HCT116 (cell line): ENCODE results near the gene UGT1A7. TPM values are rescaled to one million over a fixed set of nuclear protein-coding genes. Genes with fewer than 3 reads are reported as not detected.

Source experiments
- ATAC-seq: fragments of 200-7000 bp; cut with Tn5 transposase; 2 replicates; pipeline ENCODE4 v1.9.1; 2020; ENCODE audit warnings: mild to moderate bottlenecking, moderate library complexity
- BruUV-seq: library from RNA; stranded (reverse); fragments of 400-500 nt; replicated peaks from 2 replicates; lab custom pipeline; 2021; lab: Mats Ljungman, UMichigan
- CTCF ChIA-PET: fragments of 300-600 bp; sonication (Branson Sonifier 250); formaldehyde crosslinking; loops from one replicate; lab custom pipeline; 2021; ENCODE audit warnings: antibody characterized with exemption; lab: Charles Lee
- POLR2A ChIA-PET: fragments of 300-600, 350-600 bp; sonication (Branson Sonifier 250); formaldehyde crosslinking; loops from one replicate; lab custom pipeline; 2021; ENCODE audit warnings: antibody characterized with exemption; lab: Charles Lee
- RAD21 ChIA-PET, 2 experiments: fragments of 300-600 bp; sonication (Branson Sonifier 250); formaldehyde crosslinking; loops; one replicate each; lab custom pipeline; 2023; ENCODE audit warnings: low total read pairs in 2 of 2; ENCODE audit not compliant: uncharacterized antibody in 2 of 2, unreplicated experiment in 2 of 2, low non-redundant PET in 1 of 2; lab: Charles Lee
- DNase-seq: peaks from one replicate; pipeline ENCODE4 v3.0.0-alpha.2; 2010; ENCODE audit warnings: low read depth, low spot score
- H2AFZ ChIP-seq: fragments of 200-600 bp; shearing (Covaris generic), sonication (generic); 2 replicates; pipeline ENCODE4 v1.6.1; 2017; ENCODE audit warnings: low read depth, mixed run types, mixed read lengths, antibody characterized with exemption, low read length; ENCODE audit not compliant: poor library complexity, severe bottlenecking
- H3K27ac ChIP-seq: 2 replicates; pipeline ENCODE4 v1.5.1; 2012; ENCODE audit warnings: low read depth, low read length
- H3K27me3 ChIP-seq: fragments of 200-600 bp; sonication (generic); 2 replicates; pipeline ENCODE4 v1.6.1; 2016; ENCODE audit warnings: mixed run types, low read length, mixed read lengths; ENCODE audit not compliant: insufficient read depth
- H3K36me3 ChIP-seq, 2 experiments: fragments of 200-500 bp in 1 of 2; fragments of 200-600 bp in 1 of 2; sonication (Bioruptor generic) in 1 of 2; sonication (generic) in 1 of 2; 2 replicates each; pipeline versions ENCODE4 v1.5.1 to v1.6.1; 2014 to 2016; ENCODE audit warnings: low read length in 2 of 2, inconsistent platforms in 1 of 2, mixed read lengths in 1 of 2, mixed run types in 1 of 2; ENCODE audit not compliant: insufficient read depth in 2 of 2, control insufficient read depth in 1 of 2
- H3K4me1 ChIP-seq, 2 experiments: fragments of 200-600 bp in 1 of 2; sonication (generic) in 1 of 2; 2 replicates each; pipeline versions ENCODE4 v1.5.1 to v1.6.1; 2012 to 2017; ENCODE audit warnings: low read length in 2 of 2, inconsistent platforms in 1 of 2, mild to moderate bottlenecking in 1 of 2, mixed read lengths in 1 of 2, mixed run types in 1 of 2, moderate library complexity in 1 of 2; ENCODE audit not compliant: insufficient read depth in 2 of 2, control insufficient read depth in 1 of 2
- H3K4me2 ChIP-seq: fragments of 200-600 bp; sonication (generic); 2 replicates; pipeline ENCODE4 v1.6.1; 2017; ENCODE audit warnings: mixed run types, low read length, mixed read lengths
- H3K4me3 ChIP-seq, 2 experiments: fragments of 200-600 bp in 1 of 2; sonication (generic) in 1 of 2; replicated peaks in 1 of 2; 2 replicates each; pipeline ENCODE4 v1.5.1; 2011 to 2016; ENCODE audit warnings: low read length in 2 of 2, control low read depth in 1 of 2, low read depth in 1 of 2, mild to moderate bottlenecking in 1 of 2, mixed read lengths in 1 of 2, mixed run types in 1 of 2
- H3K79me2 ChIP-seq: fragments of 200-600 bp; sonication (generic); 2 replicates; pipeline ENCODE4 v1.6.1; 2017; ENCODE audit warnings: mild to moderate bottlenecking, mixed run types, low read length, moderate library complexity, mixed read lengths; ENCODE audit not compliant: insufficient read depth
- H3K9ac ChIP-seq: fragments of 200-600 bp; sonication (generic); 2 replicates; pipeline ENCODE4 v1.6.1; 2016; ENCODE audit warnings: low read length, mixed read lengths
- H3K9me2 ChIP-seq: fragments of 200-600 bp; sonication (generic), shearing (Covaris generic); 2 replicates; pipeline ENCODE4 v1.6.1; 2017; ENCODE audit warnings: mixed run types, mild to moderate bottlenecking, moderate library complexity; ENCODE audit not compliant: insufficient read depth
- H3K9me3 ChIP-seq, 2 experiments: fragments of 200-500 bp in 1 of 2; fragments of 200-600 bp in 1 of 2; sonication (Bioruptor generic) in 1 of 2; sonication (generic) in 1 of 2; 2 replicates each; pipeline ENCODE4 v1.6.1; 2014 to 2017; ENCODE audit warnings: low read length in 2 of 2, mixed read lengths in 2 of 2, inconsistent platforms in 1 of 2, low read depth in 1 of 2, mild to moderate bottlenecking in 1 of 2, mixed run types in 1 of 2, moderate library complexity in 1 of 2; ENCODE audit not compliant: control insufficient read depth in 1 of 2, insufficient read depth in 1 of 2
- H4K20me1 ChIP-seq: fragments of 200-600 bp; sonication (generic), shearing (Covaris generic); 2 replicates; pipeline ENCODE4 v1.6.1; 2017; ENCODE audit warnings: mixed run types, mild to moderate bottlenecking, moderate library complexity; ENCODE audit not compliant: insufficient read depth
- EGR1 ChIP-seq: IDR thresholded peaks from 2 replicates; pipeline ENCODE4 v1.6.1; 2012; ENCODE audit warnings: low read depth
- EZH2 ChIP-seq: fragments of 200-600 bp; sonication (generic); IDR thresholded peaks from 2 replicates; pipeline ENCODE4 v1.6.1; 2017; ENCODE audit warnings: antibody characterized with exemption, mixed run types
- EZH2phosphoT487 ChIP-seq: fragments of 200-600 bp; IDR thresholded peaks from 2 replicates; pipeline ENCODE4 v1.6.1; 2018; ENCODE audit warnings: antibody characterized with exemption, borderline replicate concordance
- FOSL1 ChIP-seq: IDR thresholded peaks from 2 replicates; pipeline ENCODE4 v1.6.1; 2012; ENCODE audit warnings: low read depth
- POLR2AphosphoS5 ChIP-seq: IDR thresholded peaks from 2 replicates; pipeline ENCODE4 v1.6.1; 2011; ENCODE audit warnings: mild to moderate bottlenecking, low read depth, low read length, moderate library complexity
- SIN3A ChIP-seq: IDR thresholded peaks from 2 replicates; pipeline ENCODE4 v1.6.1; 2012; ENCODE audit warnings: low read depth
- YY1 ChIP-seq: IDR thresholded peaks from 2 replicates; pipeline ENCODE4 v1.6.1; 2011; ENCODE audit warnings: low read length, low read depth, moderate library complexity, mild to moderate bottlenecking; ENCODE audit not compliant: insufficient replicate concordance; ENCODE audit errors: extremely low read depth
- ZFX ChIP-seq: fragments of 450-650 bp; IDR thresholded peaks from 2 replicates; pipeline ENCODE4 v1.6.1; 2017
- intact Hi-C: fragments of 100-400 bp; cut with micrococcal nuclease; formaldehyde crosslinking; loops from 2 replicates; pipeline ENCODE4 v1.10.0; 2022
- total RNA-seq: library from RNA; stranded (reverse); gene quantifications from one replicate; pipeline ENCODE4 v1.2.1, GENCODE V29; 2021; ENCODE audit not compliant: unreplicated experiment
- TF ChIP-seq, protein P1 (sequence below), 3 experiments: fragments of 200-600 bp in 1 of 3; sonication (generic) in 1 of 3; IDR thresholded peaks in 2 of 3; conservative IDR thresholded peaks in 1 of 3; 2 replicates each; pipeline ENCODE4 v1.5.1; 2012 to 2017; ENCODE audit warnings: low read depth in 2 of 3, low read length in 2 of 3, antibody characterized with exemption in 1 of 3, borderline replicate concordance in 1 of 3, control low read depth in 1 of 3, mild to moderate bottlenecking in 1 of 3, mixed read lengths in 1 of 3, mixed run types in 1 of 3, moderate library complexity in 1 of 3; ENCODE audit not compliant: insufficient read depth in 1 of 3

The UGT1A7 gene
- total RNA-seq, 1 experiment from 2014 or later: not detected

DNA sequence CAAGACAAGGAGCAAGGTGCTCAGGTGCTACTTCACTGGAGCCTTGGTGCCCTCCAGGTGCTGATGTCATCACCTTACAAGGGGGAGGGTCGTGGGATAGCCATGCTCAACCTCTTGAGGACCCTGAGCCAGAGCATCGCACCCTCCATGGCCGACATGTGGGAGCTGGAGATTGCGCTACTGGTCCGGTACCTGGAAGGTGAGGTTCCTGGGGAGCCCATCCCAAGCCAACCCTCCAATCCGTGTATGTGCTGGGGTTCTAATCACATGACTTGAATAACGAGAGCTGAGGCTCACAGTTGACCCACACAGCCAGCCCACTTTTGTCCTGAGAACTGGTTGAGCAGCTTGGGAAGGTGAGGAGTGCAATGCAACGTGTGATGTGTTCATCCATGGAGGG lies 122.3 kb downstream of the UGT1A7 start:
- Histone ChIP-seq H3K79me2 (no peaks in the 10 kb centered on the region), H3K27ac (no peak overlapping the region), H3K9me2 (no peaks in the 10 kb centered on the region), H4K20me1 (no peaks in the 10 kb centered on the region), H3K9ac (no peak overlapping the region), H3K4me1 (peaks cover 5 to 9% of the 10 kb centered on the region in 2 experiments; a peak in 3 of 4 replicates)
- BruUV-seq: no TSS peak
- RAD21 ChIA-PET: no interaction called here
- TF ChIP-seq FOSL1: no peak
- TF ChIP-seq ZFX: no peak
- no peak for TF ChIP-seq EZH2
- TF ChIP-seq SIN3A: no peak
- TF ChIP-seq EGR1: no peak
- no peak for TF ChIP-seq POLR2AphosphoS5
- TF ChIP-seq, protein P1, sequence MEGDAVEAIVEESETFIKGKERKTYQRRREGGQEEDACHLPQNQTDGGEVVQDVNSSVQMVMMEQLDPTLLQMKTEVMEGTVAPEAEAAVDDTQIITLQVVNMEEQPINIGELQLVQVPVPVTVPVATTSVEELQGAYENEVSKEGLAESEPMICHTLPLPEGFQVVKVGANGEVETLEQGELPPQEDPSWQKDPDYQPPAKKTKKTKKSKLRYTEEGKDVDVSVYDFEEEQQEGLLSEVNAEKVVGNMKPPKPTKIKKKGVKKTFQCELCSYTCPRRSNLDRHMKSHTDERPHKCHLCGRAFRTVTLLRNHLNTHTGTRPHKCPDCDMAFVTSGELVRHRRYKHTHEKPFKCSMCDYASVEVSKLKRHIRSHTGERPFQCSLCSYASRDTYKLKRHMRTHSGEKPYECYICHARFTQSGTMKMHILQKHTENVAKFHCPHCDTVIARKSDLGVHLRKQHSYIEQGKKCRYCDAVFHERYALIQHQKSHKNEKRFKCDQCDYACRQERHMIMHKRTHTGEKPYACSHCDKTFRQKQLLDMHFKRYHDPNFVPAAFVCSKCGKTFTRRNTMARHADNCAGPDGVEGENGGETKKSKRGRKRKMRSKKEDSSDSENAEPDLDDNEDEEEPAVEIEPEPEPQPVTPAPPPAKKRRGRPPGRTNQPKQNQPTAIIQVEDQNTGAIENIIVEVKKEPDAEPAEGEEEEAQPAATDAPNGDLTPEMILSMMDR (IDR thresholded peaks at IDR 0.05 in 2 of 3, conservative IDR thresholded peaks at IDR 0.05 in 1 of 3; ENCODE audit: borderline replicate concordance in 1 of 3, insufficient read depth in 1 of 3, low read depth in 2 of 3, low read length in 2 of 3): no peak
- TF ChIP-seq EZH2phosphoT487: no peak
- no peak for TF ChIP-seq YY1
- TF ChIP-seq, all 23 proteins: peak for 0
- Histone ChIP-seq H2AFZ (no peak overlapping the region), H3K9me3 (no peaks in the 10 kb centered on the region), H3K4me2 (no peak overlapping the region), H3K36me3 (no peaks in the 10 kb centered on the region), H3K4me3 (no peak overlapping the region), H3K27me3 (no peaks in the 10 kb centered on the region; the same call in 1 of the 2 replicates)
- CTCF ChIA-PET: no interaction called here
- intact Hi-C loops: no loop called here
- DNase-seq: no peak
- POLR2A ChIA-PET: no interaction called here
- ATAC-seq: no peak
